GM12891 (cell line): ENCODE measurements around the gene CHST1. TPM values are rescaled to one million over a fixed set of nuclear protein-coding genes. Genes with fewer than 3 reads are reported as not detected.

Source experiments
- DNase-seq: peaks from one replicate; pipeline ENCODE4 v3.0.0; 2011; ENCODE audit warnings: low spot score; ENCODE audit not compliant: insufficient read length
- FAIRE-seq: peaks from 2 replicates; lab custom pipeline; 2011; peaks lifted over from hg19 to GRCh38; lab: Jason Lieb, UNC
- PAX5 ChIP-seq: IDR thresholded peaks from 2 replicates; pipeline ENCODE4 v1.6.1; 2011; ENCODE audit warnings: low read length, moderate library complexity, mild to moderate bottlenecking; ENCODE audit not compliant: insufficient read depth, severe bottlenecking
- POLR2A ChIP-seq: IDR thresholded peaks from 2 replicates; pipeline ENCODE4 v1.6.1; 2011; ENCODE audit warnings: low read depth, low read length, control low read depth
- POLR2AphosphoS5 ChIP-seq: IDR thresholded peaks from 2 replicates; pipeline ENCODE4 v1.6.1; 2011; ENCODE audit warnings: low read depth, low read length, control low read depth
- POU2F2 ChIP-seq: IDR thresholded peaks from 2 replicates; pipeline ENCODE4 v1.6.1; 2011; ENCODE audit warnings: low read depth, mild to moderate bottlenecking, control low read depth, low read length, moderate library complexity
- SPI1 ChIP-seq: IDR thresholded peaks from 2 replicates; pipeline ENCODE4 v1.6.1; 2011; ENCODE audit warnings: low read depth, low read length, control low read depth
- TAF1 ChIP-seq: IDR thresholded peaks from 2 replicates; pipeline ENCODE4 v1.6.1; 2011; ENCODE audit warnings: low read depth, low read length, control low read depth
- polyA plus RNA-seq: library from polyadenylated mRNA; unstranded; fragments of >200 nt; gene quantifications from one replicate; pipeline ENCODE4 v1.2.1, GENCODE V29; 2012; ENCODE audit warnings: low read depth, missing spikeins, inconsistent platforms; ENCODE audit not compliant: missing spikeins

The CHST1 gene
- polyA plus RNA-seq = not detected

DNA sequence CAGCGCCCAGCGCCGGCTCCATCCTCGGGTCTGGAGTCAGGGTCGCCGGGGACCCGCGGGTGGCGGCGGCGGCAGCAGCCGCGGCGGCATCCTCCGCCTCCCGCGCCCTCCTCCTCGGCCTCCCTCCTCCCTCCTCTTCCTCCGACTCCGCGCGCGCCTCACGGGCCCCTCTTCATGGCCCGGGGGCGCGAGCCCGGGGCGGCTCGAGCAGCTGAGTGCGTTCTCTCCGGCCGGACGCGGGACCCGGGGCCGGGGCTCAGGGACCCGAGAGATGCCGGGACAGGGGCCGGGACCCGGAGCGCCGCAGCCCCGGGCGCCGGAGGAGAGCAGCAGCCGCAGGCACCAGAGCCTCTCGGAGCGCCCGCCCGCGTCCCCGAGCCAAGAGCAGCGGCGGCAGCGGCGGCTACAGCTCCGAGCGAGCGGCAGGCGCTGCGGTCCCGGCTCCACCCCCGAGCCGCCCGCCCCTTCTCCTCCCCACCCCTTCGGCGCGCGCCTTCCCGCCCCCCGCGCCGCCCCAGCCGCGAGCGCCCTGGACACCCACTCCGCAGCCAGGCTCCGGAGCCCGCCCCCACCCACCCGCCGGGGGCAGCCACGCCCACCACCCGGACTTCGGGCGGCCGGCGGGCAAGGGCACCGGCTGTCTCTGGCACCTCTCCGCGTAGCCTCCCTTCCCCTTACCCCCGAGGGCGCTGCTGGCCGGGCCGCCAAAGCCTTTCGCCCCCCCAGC lies at the start of gene CHST1:
Gene CHST1 (minus strand): TSS at position 417 of the 727 bp plus-strand sequence. CDS start 14,699 bp downstream, outside the sequence.
- DNase-seq = no peak
- FAIRE-seq = no peak
- TF ChIP-seq SPI1 = no peak
- no peak for TF ChIP-seq POU2F2
- TF ChIP-seq TAF1 = no peak
- TF ChIP-seq POLR2AphosphoS5 = no peak
- no peak for TF ChIP-seq PAX5
- no peak for TF ChIP-seq POLR2A

DNA sequence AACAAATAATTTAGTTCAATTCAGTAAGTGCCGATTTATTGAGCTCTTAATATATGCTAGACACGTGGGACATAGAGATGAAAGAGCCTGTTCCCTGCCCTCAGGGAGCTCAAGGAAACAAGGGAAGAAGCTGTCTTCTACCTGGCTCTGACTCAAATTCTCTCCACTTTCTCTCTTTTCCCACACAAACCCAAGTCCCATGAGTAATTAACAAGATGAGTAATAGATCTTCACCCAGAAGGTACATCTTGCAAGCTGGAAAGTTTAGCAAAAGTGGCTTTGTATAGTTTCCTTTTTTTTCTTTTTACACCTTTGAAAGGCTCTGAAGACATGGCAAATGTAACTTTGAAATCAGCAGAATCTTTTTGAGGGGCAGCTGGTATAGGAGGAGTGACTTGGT lies 48.2 kb upstream of the CHST1 start:
- TF ChIP-seq POU2F2 = no peak
- TF ChIP-seq PAX5 = no peak
- no peak for TF ChIP-seq TAF1
- TF ChIP-seq POLR2A = no peak
- no peak for TF ChIP-seq POLR2AphosphoS5
- TF ChIP-seq SPI1 = no peak
- FAIRE-seq (no peak), DNase-seq (no peak)

DNA sequence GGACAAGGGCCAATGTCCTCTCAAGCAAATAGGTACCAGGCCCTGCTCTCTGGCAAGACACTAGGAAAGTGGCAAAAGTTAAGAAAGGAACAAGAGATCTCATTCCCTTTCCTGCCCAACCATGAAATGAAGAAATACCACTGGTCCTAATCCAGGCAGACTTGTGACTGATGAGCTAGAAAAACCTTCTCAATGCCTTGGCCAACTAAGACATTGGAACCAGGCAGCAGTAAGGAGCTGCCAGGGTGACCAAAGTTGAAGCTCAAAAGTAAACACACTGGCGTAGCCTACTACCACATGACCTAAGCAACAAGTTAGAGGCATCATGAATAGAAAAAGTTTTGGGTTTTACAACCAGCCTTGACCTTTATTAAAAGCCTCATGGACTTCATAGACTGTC lies 45.1 kb upstream of the CHST1 start:
- FAIRE-seq = no peak
- DNase-seq = no peak
- TF ChIP-seq TAF1 (no peak), SPI1 (no peak), PAX5 (no peak), POU2F2 (no peak), POLR2AphosphoS5 (no peak)

DNA sequence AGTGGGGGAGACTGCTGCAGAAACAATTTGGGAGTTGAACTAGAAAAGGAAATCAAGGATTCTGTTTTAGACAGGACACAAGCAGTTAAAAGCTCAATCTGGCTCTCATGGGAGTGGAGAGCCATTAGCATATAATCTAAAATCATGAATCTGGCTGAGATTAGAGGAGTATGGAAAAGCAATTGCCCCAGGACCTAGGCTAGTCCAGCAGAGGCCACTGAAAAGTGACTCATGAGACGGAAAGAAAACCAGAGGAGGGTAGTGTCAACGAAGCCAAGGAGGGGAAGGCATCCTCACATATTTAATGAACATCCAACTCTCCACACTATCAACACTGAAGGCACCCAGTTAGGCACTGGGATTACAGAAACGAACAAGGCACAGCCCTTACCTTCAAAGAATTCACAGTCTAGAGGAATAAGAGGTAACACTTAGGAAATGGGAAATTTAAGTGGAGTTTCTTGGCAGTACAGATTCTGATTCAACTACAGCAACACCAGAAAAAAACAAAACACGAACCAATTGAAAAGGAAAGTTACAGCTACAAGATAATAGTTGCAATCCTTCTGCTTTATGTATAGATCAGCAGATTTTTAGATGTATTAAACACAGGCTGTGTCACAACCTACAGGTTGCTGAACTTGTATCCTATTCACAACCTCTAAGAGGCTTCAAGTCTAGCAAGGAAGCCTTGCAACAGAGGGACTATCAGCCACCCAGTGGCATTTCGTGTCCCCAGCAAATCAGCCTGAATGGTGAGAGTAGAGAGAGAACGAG lies 43.7 kb upstream of the CHST1 start:
- no peak for TF ChIP-seq POLR2AphosphoS5
- no peak for TF ChIP-seq TAF1
- DNase-seq (no peak), FAIRE-seq (no peak)

- FAIRE-seq (no peak), DNase-seq (no peak)
- TF ChIP-seq TAF1 (no peak), SPI1 (no peak), POU2F2 (no peak), POLR2AphosphoS5 (no peak), POLR2A (no peak), PAX5 (no peak)
These were observed 39.2 kb upstream of the CHST1 start for GRCh38 chr11:45704635-45705034.

DNA sequence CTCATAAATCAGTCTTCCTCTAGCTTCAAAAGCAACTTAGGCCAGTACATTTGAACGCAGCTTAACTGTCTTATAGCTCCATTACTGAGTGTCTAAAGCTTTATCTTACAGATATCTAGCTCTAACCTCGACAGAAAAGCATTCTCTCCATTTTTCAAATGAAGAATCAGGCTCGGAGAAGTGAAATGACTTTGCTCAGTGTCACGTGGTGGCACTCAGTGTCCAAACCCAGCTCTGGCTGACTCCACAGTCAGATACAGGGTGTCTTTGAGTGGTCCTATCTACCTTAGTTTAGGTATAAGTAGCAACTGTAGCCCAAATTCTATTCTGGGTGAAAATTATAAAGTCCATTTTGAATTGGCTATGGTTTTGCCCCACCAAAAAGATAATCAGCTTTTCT lies 38.7 kb upstream of the CHST1 start:
- TF ChIP-seq POLR2A (no peak), POU2F2 (no peak), POLR2AphosphoS5 (no peak), SPI1 (no peak), PAX5 (no peak), TAF1 (no peak)
- FAIRE-seq = no peak
- no peak for DNase-seq

GRCh38 chr11:45702511-45702910 lies 37.1 kb upstream of the CHST1 start:
- TF ChIP-seq POLR2AphosphoS5 (no peak), SPI1 (no peak), PAX5 (no peak), TAF1 (no peak), POLR2A (no peak), POU2F2 (no peak)
- FAIRE-seq (no peak), DNase-seq (no peak)

GRCh38 chr11:45698777-45699497 lies 33.5 kb upstream of the CHST1 start:
- TF ChIP-seq POLR2A (no peak), PAX5 (no peak), POU2F2 (no peak)
- no peak for DNase-seq
- FAIRE-seq = no peak

DNA sequence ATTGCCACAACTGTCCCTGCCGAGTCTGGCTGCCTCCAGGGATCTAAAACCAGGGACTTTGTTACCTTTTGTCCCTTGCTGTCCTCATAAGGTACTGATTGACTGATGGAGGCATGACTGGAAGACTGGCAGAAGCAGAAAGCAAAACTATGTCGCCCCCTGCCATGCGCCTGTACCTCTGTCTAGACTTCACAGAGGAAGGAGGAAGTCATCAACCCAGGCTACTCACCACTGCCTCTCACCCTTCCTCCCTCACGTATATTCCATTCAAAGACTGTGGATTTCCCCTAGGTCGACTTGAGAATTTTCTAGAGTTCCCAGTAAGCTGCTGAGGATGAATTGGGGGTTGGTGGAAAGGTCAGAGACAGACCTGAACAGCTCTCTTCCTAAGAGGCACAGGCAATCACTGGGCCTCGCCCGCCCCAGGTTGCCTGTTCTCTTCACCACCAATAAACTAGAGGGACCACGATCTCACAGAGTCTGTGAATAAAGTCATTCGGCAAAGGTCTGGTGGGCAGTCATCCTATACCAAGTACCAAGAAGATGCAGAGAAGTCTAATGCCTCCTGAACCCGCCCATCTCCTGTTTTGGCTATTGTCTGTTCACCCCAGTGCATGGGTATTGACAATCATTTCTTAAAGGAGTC lies 27.5 kb upstream of the CHST1 start:
- DNase-seq (no peak), FAIRE-seq (no peak)
- TF ChIP-seq POLR2AphosphoS5 (no peak), TAF1 (no peak), POLR2A (no peak), SPI1 (no peak), PAX5 (no peak), POU2F2 (no peak)
